Measurements from ENCODE around the gene AASDH. TPM values are rescaled to one million over a fixed set of nuclear protein-coding genes. Genes with fewer than 3 reads are reported as not detected.

Gene AASDH
- total RNA-seq, 1 donor from 2014 or later, result 7.3 TPM

DNA sequence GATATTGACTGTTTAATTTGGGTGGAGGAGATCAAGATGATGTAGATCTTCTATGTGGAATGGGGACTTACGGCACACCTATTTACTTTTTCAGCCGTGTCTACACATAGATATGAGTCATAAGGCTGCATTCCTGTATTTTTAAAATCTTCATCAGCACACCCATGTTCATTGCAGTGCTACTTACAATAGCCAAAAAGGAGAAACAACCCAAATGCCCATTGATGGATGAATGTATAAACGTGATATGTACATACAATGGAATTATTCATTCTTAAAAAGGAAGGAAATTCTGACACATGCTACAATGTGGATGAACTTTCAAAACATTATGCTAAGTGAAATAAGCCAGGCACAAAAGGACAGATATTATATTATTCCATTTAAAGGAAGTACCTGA lies 98.6 kb downstream of the AASDH start:
- peaks cover 2% of the 10 kb centered on the region for H3K9me3 Mint-ChIP-seq (ENCODE audit: unreplicated experiment)
- Histone ChIP-seq H3K4me2 (ENCODE audit: low read length) (no peak overlapping the region), H3K79me2 (ENCODE audit: insufficient read depth, low read length) (no peaks in the 10 kb centered on the region), H3K36me3 (ENCODE audit: insufficient read depth, low read length) (no peaks in the 10 kb centered on the region), H3K9ac (ENCODE audit: low read length) (no peak overlapping the region), H3K4me1 (ENCODE audit: insufficient read depth, low read length) (peaks cover 2% of the 10 kb centered on the region), H3K4me3 (ENCODE audit: insufficient read depth, low read depth, low read length) (no peak overlapping the region), H3K27me3 (ENCODE audit: insufficient read depth, low read length) (no peaks in the 10 kb centered on the region), H2AFZ (ENCODE audit: low read depth, low read length) (no peak overlapping the region), H3K9me3 (ENCODE audit: insufficient read depth, low read depth, low read length) (no peaks in the 10 kb centered on the region), H3K27ac (ENCODE audit: low read depth, low read length) (no peak overlapping the region), H4K20me1 (ENCODE audit: insufficient read depth, low read length) (no peaks in the 10 kb centered on the region)
- H3K27ac Mint-ChIP-seq (ENCODE audit: unreplicated experiment), result no peak overlapping the region
- H3K27me3 Mint-ChIP-seq (ENCODE audit: low read depth, unreplicated experiment), result no peaks in the 10 kb centered on the region
- DNase-seq (ENCODE audit: low read depth), result no peak
- H3K4me1 Mint-ChIP-seq (ENCODE audit: low read depth, unreplicated experiment), result no peaks in the 10 kb centered on the region
- H3K36me3 Mint-ChIP-seq (ENCODE audit: low read depth, unreplicated experiment), result peaks cover 2% of the 10 kb centered on the region
- FAIRE-seq, result no peak
- H3K4me3 Mint-ChIP-seq (ENCODE audit: unreplicated experiment), result no peak overlapping the region
- TF ChIP-seq EZH2 (IDR thresholded peaks at IDR 0.05; ENCODE audit: insufficient read depth, low read length), result no peak
- TF ChIP-seq, protein P1, sequence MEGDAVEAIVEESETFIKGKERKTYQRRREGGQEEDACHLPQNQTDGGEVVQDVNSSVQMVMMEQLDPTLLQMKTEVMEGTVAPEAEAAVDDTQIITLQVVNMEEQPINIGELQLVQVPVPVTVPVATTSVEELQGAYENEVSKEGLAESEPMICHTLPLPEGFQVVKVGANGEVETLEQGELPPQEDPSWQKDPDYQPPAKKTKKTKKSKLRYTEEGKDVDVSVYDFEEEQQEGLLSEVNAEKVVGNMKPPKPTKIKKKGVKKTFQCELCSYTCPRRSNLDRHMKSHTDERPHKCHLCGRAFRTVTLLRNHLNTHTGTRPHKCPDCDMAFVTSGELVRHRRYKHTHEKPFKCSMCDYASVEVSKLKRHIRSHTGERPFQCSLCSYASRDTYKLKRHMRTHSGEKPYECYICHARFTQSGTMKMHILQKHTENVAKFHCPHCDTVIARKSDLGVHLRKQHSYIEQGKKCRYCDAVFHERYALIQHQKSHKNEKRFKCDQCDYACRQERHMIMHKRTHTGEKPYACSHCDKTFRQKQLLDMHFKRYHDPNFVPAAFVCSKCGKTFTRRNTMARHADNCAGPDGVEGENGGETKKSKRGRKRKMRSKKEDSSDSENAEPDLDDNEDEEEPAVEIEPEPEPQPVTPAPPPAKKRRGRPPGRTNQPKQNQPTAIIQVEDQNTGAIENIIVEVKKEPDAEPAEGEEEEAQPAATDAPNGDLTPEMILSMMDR (IDR thresholded peaks at IDR 0.05; ENCODE audit: insufficient read depth, low read depth, low read length), result no peak

Other genes starting within 250 kb of the AASDH start
- gene PPAT, start 48.1 kb upstream of the AASDH start, total RNA-seq, result 42.2 and 47.1 TPM in 2 replicates
- 146 and 150 TPM in 2 replicates for gene PAICS, start 48.8 kb upstream of the AASDH start, total RNA-seq
- gene SRP72, start 80.1 kb upstream of the AASDH start, total RNA-seq, result 142 and 145 TPM in 2 replicates
- gene ARL9, start 118.3 kb upstream of the AASDH start, total RNA-seq, result 0.73 and 1.2 TPM in 2 replicates